ENCODE results near the gene FBXW7.

DNA sequence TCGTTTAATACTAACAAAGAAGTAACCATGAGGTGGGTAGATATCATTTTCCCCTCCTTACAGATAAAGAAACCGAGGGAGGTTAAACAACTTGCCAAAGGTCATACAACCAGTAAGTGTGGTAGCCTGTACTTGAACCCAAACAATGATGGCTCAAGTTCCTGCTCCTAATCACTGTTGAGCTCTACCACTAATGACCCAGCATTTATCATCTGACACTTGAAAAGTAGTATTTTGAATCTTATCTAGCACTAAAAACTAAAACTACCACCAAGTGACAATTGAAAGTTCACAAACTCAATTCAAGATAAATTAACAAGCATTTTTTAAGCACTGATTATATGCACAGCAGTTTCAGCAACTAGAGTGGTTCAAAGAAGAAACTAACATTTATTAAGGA, 13.1 kb downstream of the FBXW7 start:
- TF ChIP-seq, protein P1, sequence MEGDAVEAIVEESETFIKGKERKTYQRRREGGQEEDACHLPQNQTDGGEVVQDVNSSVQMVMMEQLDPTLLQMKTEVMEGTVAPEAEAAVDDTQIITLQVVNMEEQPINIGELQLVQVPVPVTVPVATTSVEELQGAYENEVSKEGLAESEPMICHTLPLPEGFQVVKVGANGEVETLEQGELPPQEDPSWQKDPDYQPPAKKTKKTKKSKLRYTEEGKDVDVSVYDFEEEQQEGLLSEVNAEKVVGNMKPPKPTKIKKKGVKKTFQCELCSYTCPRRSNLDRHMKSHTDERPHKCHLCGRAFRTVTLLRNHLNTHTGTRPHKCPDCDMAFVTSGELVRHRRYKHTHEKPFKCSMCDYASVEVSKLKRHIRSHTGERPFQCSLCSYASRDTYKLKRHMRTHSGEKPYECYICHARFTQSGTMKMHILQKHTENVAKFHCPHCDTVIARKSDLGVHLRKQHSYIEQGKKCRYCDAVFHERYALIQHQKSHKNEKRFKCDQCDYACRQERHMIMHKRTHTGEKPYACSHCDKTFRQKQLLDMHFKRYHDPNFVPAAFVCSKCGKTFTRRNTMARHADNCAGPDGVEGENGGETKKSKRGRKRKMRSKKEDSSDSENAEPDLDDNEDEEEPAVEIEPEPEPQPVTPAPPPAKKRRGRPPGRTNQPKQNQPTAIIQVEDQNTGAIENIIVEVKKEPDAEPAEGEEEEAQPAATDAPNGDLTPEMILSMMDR (conservative IDR thresholded peaks at IDR 0.05 in 1 of 2, IDR thresholded peaks at IDR 0.05 in 1 of 2; ENCODE audit: low read depth in 1 of 2, low read length in 2 of 2), result no peak
- TF ChIP-seq EZH2 (IDR thresholded peaks at IDR 0.05; ENCODE audit: low read length, missing control alignments), result no peak
